ENCODE measurements around the gene FOXL2. TPM values are rescaled to one million over a fixed set of nuclear protein-coding genes. Genes with fewer than 3 reads are reported as not detected.

FOXL2 gene
- total and polyA plus RNA-seq, 10 of the 15 experiments (the other 5 are each of a cell fraction or from before 2014, with no cell fraction given): not detected

GRCh38 chr3:138933068-138933668 lies 13.8 kb downstream of the FOXL2 start:
- BruUV-seq (replicated peaks): no TSS peak
- in situ Hi-C loops (cut with MboI) (loop anchor here (10.0 to 25.0 kb wide), 2 partner anchors 382 to 1171 kb away; partner anchors contain the start of gene SOX14), intact Hi-C loops (cut with micrococcal nuclease; ENCODE audit: unreplicated experiment) (no loop called here)
- Histone ChIP-seq H3K36me3 (ENCODE audit: control insufficient read depth in 2 of 2, insufficient read depth in 2 of 2, low read length in 1 of 2) (no peaks in the 10 kb centered on the region), H4K20me1 (ENCODE audit: control insufficient read depth, insufficient read depth) (no peaks in the 10 kb centered on the region), H3K9ac (ENCODE audit: control insufficient read depth, insufficient read depth, low read length) (no peak overlapping the region), H3K27ac (ENCODE audit: control insufficient read depth, insufficient read depth) (no peak overlapping the region), H2AFZ (ENCODE audit: control insufficient read depth, low read depth, low read length) (no peak overlapping the region), H3K4me1 (ENCODE audit: control insufficient read depth, insufficient read depth, low read length) (no peaks in the 10 kb centered on the region), H3K9me3 (replicated peaks; ENCODE audit: control insufficient read depth, insufficient read depth, low read length) (no peaks in the 10 kb centered on the region; the same call in 2 of the 3 replicates), H3K27me3 (replicated peaks in 1 of 2; ENCODE audit: control insufficient read depth in 2 of 2, insufficient read depth in 2 of 2, low read length in 1 of 2) (peaks cover 21 to 30% of the 10 kb centered on the region in 2 experiments), H3K4me2 (ENCODE audit: control insufficient read depth, insufficient read depth) (no peak overlapping the region), H3K4me3 (no peak overlapping the region), H3K79me2 (ENCODE audit: control insufficient read depth, insufficient read depth, low read length) (no peaks in the 10 kb centered on the region)
- POLR2A ChIA-PET: no interaction called here
- SMC1A ChIA-PET (ENCODE audit: uncharacterized antibody, unreplicated experiment): interaction anchor here (0.6 to 3.0 kb wide), 3 partner anchors 9 to 338 kb away, joined by 3 to 18 read pairs (median 4); no protein-coding TSS in a partner anchor
- DNase-seq (ENCODE audit: low read depth, low spot score): no peak
- CTCF ChIA-PET: interaction anchor here (1.0 to 2.9 kb wide), 6 partner anchors 10 to 420 kb away, joined by 3 to 25 read pairs (median 6); partner anchors contain the start of gene CEP70
- WGBS (ENCODE audit: insufficient coverage, insufficient replicate concordance, low lambda C conversion rate, missing lambda C conversion rate): 37% methylated on average over 4 of the region's 4 CpGs
- ATAC-seq: no peak
- FAIRE-seq: no peak
- RAD21 ChIA-PET (ENCODE audit: unreplicated experiment): interaction anchor here (1.3 to 1.4 kb wide), 3 partner anchors 10 to 338 kb away, joined by 3 read pairs; no protein-coding TSS in a partner anchor
- TF ChIP-seq ZBTB33 (IDR thresholded peaks at IDR 0.05): no peak
- no peak for TF ChIP-seq SRF (IDR thresholded peaks at IDR 0.05; ENCODE audit: low read depth in 2 of 2, low read length in 2 of 2)
- no peak for TF ChIP-seq BCL3 (IDR thresholded peaks at IDR 0.05; ENCODE audit: borderline replicate concordance, insufficient read depth, low read depth, low read length, poor library complexity, severe bottlenecking)
- no peak for TF ChIP-seq FOS (IDR thresholded peaks at IDR 0.05; ENCODE audit: borderline replicate concordance, extremely low read depth, insufficient read length)
- TF ChIP-seq STAT3 (IDR thresholded peaks at IDR 0.05; ENCODE audit: low read depth, low read length): no peak
- no peak for TF ChIP-seq SMC3 (IDR thresholded peaks at IDR 0.05; ENCODE audit: borderline replicate concordance, low read length)
- TF ChIP-seq GABPA (IDR thresholded peaks at IDR 0.05; ENCODE audit: low read depth): no peak
- TF ChIP-seq IKZF1 (conservative IDR thresholded peaks at IDR 0.05): no peak
- no peak for TF ChIP-seq ZBED1 (IDR thresholded peaks at IDR 0.05; ENCODE audit: borderline replicate concordance)
- TF ChIP-seq JUNB (IDR thresholded peaks at IDR 0.05): no peak
- no peak for TF ChIP-seq ZZZ3 (IDR thresholded peaks at IDR 0.05; ENCODE audit: control insufficient read depth, insufficient read length, low read depth)
- TF ChIP-seq SPI1 (IDR thresholded peaks at IDR 0.05; ENCODE audit: borderline replicate concordance, insufficient read depth, low read depth, low read length): no peak
- TF ChIP-seq HSF1 (IDR thresholded peaks at IDR 0.05; ENCODE audit: low read depth, low read length): no peak
- TF ChIP-seq NFYB (IDR thresholded peaks at IDR 0.05; ENCODE audit: insufficient read depth, low read depth, low read length): no peak
- no peak for TF ChIP-seq RUNX3 (IDR thresholded peaks at IDR 0.05; ENCODE audit: low read length)
- TF ChIP-seq NFXL1 (IDR thresholded peaks at IDR 0.05; ENCODE audit: borderline replicate concordance): no peak
- no peak for TF ChIP-seq CREB1 (IDR thresholded peaks at IDR 0.05; ENCODE audit: low read depth)
